GM23248 (cell line): Measurements from ENCODE around the gene VSIG8. TPM values are rescaled to one million over a fixed set of nuclear protein-coding genes. Genes with fewer than 3 reads are reported as not detected.

Experiments used
- DNase-seq: peaks from one replicate; pipeline ENCODE4 v3.0.0-alpha.2; 2015
- H2AFZ ChIP-seq: fragments of 200-600 bp; sonication (generic); 2 replicates; pipeline ENCODE4 v1.6.1; 2016; ENCODE audit warnings: antibody characterized with exemption
- H3F3A ChIP-seq: fragments of 200-600 bp; sonication (generic); 2 replicates; pipeline ENCODE4 v1.6.1; 2016; ENCODE audit warnings: mild to moderate bottlenecking, antibody characterized with exemption, mixed run types; ENCODE audit not compliant: insufficient read depth
- H3K27ac ChIP-seq: fragments of 200-600 bp; sonication (generic); 2 replicates; pipeline ENCODE4 v1.5.1; 2016; ENCODE audit warnings: mild to moderate bottlenecking
- H3K27me3 ChIP-seq: fragments of 200-600 bp; sonication (generic); replicated peaks from 2 replicates; pipeline ENCODE4 v1.6.1; 2016; ENCODE audit warnings: mild to moderate bottlenecking; ENCODE audit not compliant: insufficient read depth
- H3K36me3 ChIP-seq: fragments of 200-600 bp; sonication (generic); 2 replicates; pipeline ENCODE4 v1.6.1; 2016; ENCODE audit warnings: low read depth, mild to moderate bottlenecking
- H3K4me1 ChIP-seq: fragments of 200-600 bp; sonication (generic); 2 replicates; pipeline ENCODE4 v1.6.1; 2016; ENCODE audit warnings: mild to moderate bottlenecking; ENCODE audit not compliant: insufficient read depth
- H3K4me2 ChIP-seq: fragments of 200-600 bp; sonication (generic); one replicate; pipeline ENCODE4 v1.6.1; 2016; ENCODE audit warnings: mild to moderate bottlenecking; ENCODE audit not compliant: unreplicated experiment
- H3K4me3 ChIP-seq: fragments of 200-600 bp; sonication (generic); 2 replicates; pipeline ENCODE4 v1.5.1; 2016; ENCODE audit warnings: mild to moderate bottlenecking
- H3K79me2 ChIP-seq: fragments of 200-600 bp; sonication (generic); 2 replicates; pipeline ENCODE4 v1.6.1; 2016; ENCODE audit warnings: mild to moderate bottlenecking; ENCODE audit not compliant: insufficient read depth
- H3K9ac ChIP-seq: fragments of 200-600 bp; sonication (generic); 2 replicates; pipeline ENCODE4 v1.6.1; 2016; ENCODE audit warnings: mild to moderate bottlenecking
- H3K9me2 ChIP-seq: fragments of 200-600 bp; sonication (generic); 2 replicates; pipeline ENCODE4 v1.6.1; 2016; ENCODE audit warnings: mixed run types, mild to moderate bottlenecking, moderate library complexity; ENCODE audit not compliant: insufficient read depth
- H3K9me3 ChIP-seq: fragments of 200-600 bp; sonication (generic); one replicate; pipeline ENCODE4 v1.6.1; 2017; ENCODE audit warnings: low read depth
- H4K20me1 ChIP-seq: fragments of 200-600 bp; sonication (generic); 2 replicates; pipeline ENCODE4 v1.6.0; 2016; ENCODE audit not compliant: insufficient read depth
- EZH2 ChIP-seq: fragments of 200-600 bp; sonication (generic); IDR thresholded peaks from 2 replicates; pipeline ENCODE4 v1.6.1; 2018; ENCODE audit warnings: antibody characterized with exemption, mild to moderate bottlenecking; ENCODE audit not compliant: insufficient read depth, poor library complexity, severe bottlenecking
- EZH2phosphoT487 ChIP-seq: fragments of 200-600 bp; sonication (generic); IDR thresholded peaks from 2 replicates; pipeline ENCODE4 v1.6.1; 2018; ENCODE audit warnings: antibody characterized with exemption, moderate library complexity, mild to moderate bottlenecking, low read depth; ENCODE audit not compliant: insufficient read depth
- WGBS, 2 experiments: methylation state at CpG; one replicate each; pipeline ENCODE4 v1.1.6; 2015 to 2017; ENCODE audit warnings: low lambda C conversion rate in 2 of 2, low coverage in 1 of 2; ENCODE audit errors: missing lambda C conversion rate in 2 of 2; 5-methylcytosine and 5-hydroxymethylcytosine counted together
- in situ Hi-C: fragments of 300-500 bp; cut with MboI; formaldehyde crosslinking; loops from 2 replicates; pipeline ENCODE4 v1.15.0; 2020
- polyA plus RNA-seq: library from polyadenylated mRNA; unstranded; fragments of >200 nt; fragmentation: Nextera tagmentation; extraction: Ambion mirVana; gene quantifications from 2 replicates; pipeline ENCODE4 v1.2.1, GENCODE V29; 2016
- total RNA-seq: library from RNA; depleted of rRNA; stranded (reverse); fragments of >200 nt; shearing (Covaris generic); gene quantifications from 2 replicates; pipeline ENCODE4 v1.2.3, GENCODE V29; 2014

Gene VSIG8
- total and polyA plus RNA-seq, 2 experiments from 2014 or later: not detected

DNA sequence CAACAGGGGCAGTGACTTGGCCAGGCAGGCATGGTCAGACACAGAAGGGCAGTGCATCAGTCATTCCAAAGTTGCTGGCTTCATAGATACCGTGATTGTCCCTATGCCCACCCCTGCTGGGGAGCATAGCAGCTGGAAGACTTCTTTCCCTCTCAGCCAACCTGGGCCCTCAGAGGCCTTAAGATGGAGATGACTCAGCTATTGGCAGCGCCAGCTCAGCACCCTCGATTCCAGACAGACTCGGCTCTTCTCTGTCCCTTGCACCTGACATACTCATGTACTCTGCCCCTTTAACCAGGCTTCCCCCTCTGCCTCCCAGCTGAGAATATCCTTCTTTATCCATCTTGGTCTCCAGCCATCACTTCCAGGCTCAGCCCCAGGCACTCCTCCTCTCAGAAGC is 19.0 kb downstream of the VSIG8 start:
- in situ Hi-C loops: no loop called here
- no peak overlapping the region for H3K4me3 ChIP-seq
- no peak for TF ChIP-seq EZH2
- no peak for TF ChIP-seq EZH2phosphoT487
- H3K79me2 ChIP-seq: no peaks in the 10 kb centered on the region
- H3K9me2 ChIP-seq: no peaks in the 10 kb centered on the region
- H3K9ac ChIP-seq: no peak overlapping the region
- DNase-seq: no peak
- H3K27me3 ChIP-seq: no peaks in the 10 kb centered on the region
- no peak overlapping the region for H3K4me2 ChIP-seq
- no peaks in the 10 kb centered on the region for H3K36me3 ChIP-seq
- 89 to 91% methylated on average over 4 of the region's 4 CpGs for WGBS, 2 experiments
- no peaks in the 10 kb centered on the region for H3K9me3 ChIP-seq
- H3K4me1 ChIP-seq: no peaks in the 10 kb centered on the region
- 0 out of 2 replicates have a peak, but pooled peaks cover 6% of the 10 kb centered on the region for H3F3A ChIP-seq
- no peaks in the 10 kb centered on the region for H4K20me1 ChIP-seq
- no peak overlapping the region for H3K27ac ChIP-seq
- no peak overlapping the region for H2AFZ ChIP-seq

DNA sequence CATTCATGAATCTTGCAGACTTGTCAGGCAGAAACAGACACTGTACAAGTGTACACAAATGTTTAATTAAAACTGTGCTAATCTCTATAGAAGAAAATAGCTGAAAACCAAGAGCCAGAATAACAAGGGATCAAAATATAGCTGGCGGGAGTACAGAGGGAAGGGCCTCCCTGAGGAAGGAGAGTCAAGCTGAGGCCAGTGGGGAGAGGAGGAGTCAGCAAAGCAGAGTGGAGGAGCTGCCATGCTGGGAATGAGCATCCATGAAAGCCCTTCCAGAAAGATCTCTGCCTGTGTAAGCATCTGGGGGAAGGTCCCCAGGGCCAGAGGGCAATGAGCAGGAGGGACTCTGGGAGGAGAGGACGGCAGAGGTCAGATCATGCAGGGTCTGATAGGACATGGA is 20.7 kb downstream of the VSIG8 start:
- H3K4me1 ChIP-seq: no peaks in the 10 kb centered on the region
- no peak overlapping the region for H3K4me3 ChIP-seq
- H3K4me2 ChIP-seq: no peak overlapping the region
- H3K36me3 ChIP-seq: no peaks in the 10 kb centered on the region
- H3K9me2 ChIP-seq: no peaks in the 10 kb centered on the region
- no peaks in the 10 kb centered on the region for H3K27me3 ChIP-seq
- TF ChIP-seq EZH2phosphoT487 (no peak), EZH2 (no peak)
- H4K20me1 ChIP-seq: no peaks in the 10 kb centered on the region
- DNase-seq: no peak
- H3K79me2 ChIP-seq: no peaks in the 10 kb centered on the region
- H3K9ac ChIP-seq: no peak overlapping the region
- H3K9me3 ChIP-seq: no peaks in the 10 kb centered on the region
- in situ Hi-C loops: no loop called here
- H3K27ac ChIP-seq: no peak overlapping the region
- H3F3A ChIP-seq: 0 out of 2 replicates have a peak, but pooled peaks cover 6% of the 10 kb centered on the region
- 94 to 98% methylated on average over 2 of the region's 2 CpGs for WGBS, 2 experiments
- H2AFZ ChIP-seq: no peak overlapping the region

DNA sequence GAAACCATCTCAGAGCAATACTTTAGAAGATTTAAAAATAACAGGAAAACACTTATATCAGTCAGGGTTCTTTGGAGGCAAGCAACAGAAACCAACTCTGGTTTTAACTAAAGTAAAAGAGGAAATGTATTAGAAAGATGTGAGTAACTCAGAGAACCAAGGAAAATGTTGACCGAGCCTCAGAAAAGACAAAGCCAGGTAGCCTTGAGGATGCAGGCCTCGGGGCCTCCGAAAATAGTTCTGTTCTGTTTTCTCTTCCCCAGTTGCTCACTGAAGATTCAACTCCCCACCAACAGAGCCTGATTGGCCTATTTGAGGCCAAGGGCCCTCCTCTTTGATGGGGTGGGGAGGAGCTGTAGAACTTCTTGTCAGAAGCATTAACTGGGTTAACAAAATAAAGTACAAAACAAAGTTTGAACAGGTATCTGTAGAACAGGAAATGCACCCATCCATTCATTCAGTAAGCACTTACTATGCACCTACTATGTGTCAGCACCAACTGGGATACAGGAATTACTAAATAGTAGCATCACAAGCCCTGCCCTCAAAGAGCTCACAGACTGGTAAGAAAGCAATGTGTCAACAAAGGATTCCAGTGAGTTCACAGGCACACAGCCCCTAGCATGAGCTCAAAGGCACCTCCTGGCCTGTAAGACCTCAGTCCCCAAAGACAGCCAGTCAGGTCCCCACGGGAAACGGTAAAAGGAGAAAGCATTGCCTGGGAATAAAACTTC is 23.2 kb downstream of the VSIG8 start:
- no peak overlapping the region for H3K27ac ChIP-seq
- H3K4me1 ChIP-seq: no peaks in the 10 kb centered on the region
- H3K27me3 ChIP-seq: no peaks in the 10 kb centered on the region
- 0 out of 2 replicates have a peak, but pooled peaks cover 6% of the 10 kb centered on the region for H3F3A ChIP-seq
- H2AFZ ChIP-seq: no peak overlapping the region
- no peaks in the 10 kb centered on the region for H3K36me3 ChIP-seq
- no peak for TF ChIP-seq EZH2phosphoT487
- TF ChIP-seq EZH2: no peak
- in situ Hi-C loops: no loop called here
- no peaks in the 10 kb centered on the region for H3K79me2 ChIP-seq
- H4K20me1 ChIP-seq: no peaks in the 10 kb centered on the region
- no peaks in the 10 kb centered on the region for H3K9me3 ChIP-seq
- no peak for DNase-seq
- H3K4me2 ChIP-seq: no peak overlapping the region
- H3K9me2 ChIP-seq: no peaks in the 10 kb centered on the region
- H3K9ac ChIP-seq: no peak overlapping the region
- WGBS, 2 experiments: 90 to 94% methylated on average over 5 of the region's 5 CpGs
- no peak overlapping the region for H3K4me3 ChIP-seq

DNA sequence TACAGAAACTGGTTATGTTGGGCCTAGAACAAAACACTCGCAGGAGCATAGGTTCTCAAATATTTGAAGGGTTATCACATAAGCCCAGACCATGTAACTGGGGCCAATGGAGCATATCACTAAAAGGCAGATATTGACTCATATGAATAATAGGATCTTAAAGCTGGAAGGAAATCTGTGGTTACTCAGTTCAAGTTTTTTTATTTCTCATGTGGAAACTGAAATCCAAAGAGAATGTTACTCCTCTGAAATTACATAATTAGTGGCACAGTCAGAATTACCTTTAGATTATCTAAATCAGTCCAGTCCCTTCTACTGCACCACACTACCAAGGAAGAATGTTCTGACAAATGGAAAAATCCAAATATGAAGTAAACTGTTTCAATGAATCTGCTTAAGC is 23.7 kb downstream of the VSIG8 start:
- H2AFZ ChIP-seq: no peak overlapping the region
- no peaks in the 10 kb centered on the region for H3K79me2 ChIP-seq
- WGBS, 2 experiments: 86 to 97% methylated on average over 1 of the region's 1 CpG
- H3K4me2 ChIP-seq: no peak overlapping the region
- H3K9me2 ChIP-seq: no peaks in the 10 kb centered on the region
- H3K4me3 ChIP-seq: no peak overlapping the region
- H3K36me3 ChIP-seq: no peaks in the 10 kb centered on the region
- no peak for TF ChIP-seq EZH2
- TF ChIP-seq EZH2phosphoT487: no peak
- H3K27ac ChIP-seq: no peak overlapping the region
- 0 out of 2 replicates have a peak, but pooled peaks cover 6% of the 10 kb centered on the region for H3F3A ChIP-seq
- in situ Hi-C loops: no loop called here
- no peaks in the 10 kb centered on the region for H4K20me1 ChIP-seq
- H3K9me3 ChIP-seq: no peaks in the 10 kb centered on the region
- H3K4me1 ChIP-seq: no peaks in the 10 kb centered on the region
- H3K27me3 ChIP-seq: no peaks in the 10 kb centered on the region
- DNase-seq: no peak
- H3K9ac ChIP-seq: no peak overlapping the region
